ENCODE measurements around the gene OLFM1. TPM values are rescaled to one million over a fixed set of nuclear protein-coding genes. Genes with fewer than 3 reads are reported as not detected.
A peak's percentile ranks its signal among the peaks of the same experiment; 100 is the strongest.

Gene OLFM1
- total and polyA plus RNA-seq, 5 donors from 2014 or later: not detected

GRCh38 chr9:135167356-135167755, 79.9 kb downstream of the OLFM1 start:
- ATAC-seq (ENCODE audit: low read depth in 2 of 2) (no peak), DNase-seq (no peak)
- no peak overlapping the region for H3K27ac Mint-ChIP-seq
- Histone ChIP-seq H3K36me3 (ENCODE audit: control insufficient read depth, insufficient read depth, low read length) (no peaks in the 10 kb centered on the region), H3K27ac (ENCODE audit: insufficient read depth, low read length, poor library complexity, severe bottlenecking) (no peak overlapping the region), H3K27me3 (ENCODE audit: control insufficient read depth, insufficient read depth, low read length) (no peaks in the 10 kb centered on the region), H3K4me3 (ENCODE audit: low read depth, low read length) (no peak overlapping the region), H3K4me1 (ENCODE audit: control insufficient read depth, insufficient read depth, low read length, poor library complexity, severe bottlenecking) (no peaks in the 10 kb centered on the region), H3K9me3 (ENCODE audit: control insufficient read depth in 2 of 2, low read length in 2 of 2) (no peaks in the 10 kb centered on the region)
- H3K4me1 Mint-ChIP-seq: no peaks in the 10 kb centered on the region
- H3K9me3 Mint-ChIP-seq: peaks cover 0 to 2% (median 0%) of the 10 kb centered on the region in 7 donors
- H3K4me3 Mint-ChIP-seq: no peak overlapping the region
- no peaks in the 10 kb centered on the region for H3K36me3 Mint-ChIP-seq
- peaks cover 6% of the 10 kb centered on the region for H3K27me3 Mint-ChIP-seq

GRCh38 chr9:135167849-135168655, 80.6 kb downstream of the OLFM1 start:
- Histone ChIP-seq H3K9me3 (ENCODE audit: control insufficient read depth in 2 of 2, low read length in 2 of 2) (no peaks in the 10 kb centered on the region), H3K27ac (ENCODE audit: insufficient read depth, low read length, poor library complexity, severe bottlenecking) (no peak overlapping the region), H3K36me3 (ENCODE audit: control insufficient read depth, insufficient read depth, low read length) (no peaks in the 10 kb centered on the region), H3K4me3 (ENCODE audit: low read depth, low read length) (no peak overlapping the region), H3K27me3 (ENCODE audit: control insufficient read depth, insufficient read depth, low read length) (no peaks in the 10 kb centered on the region), H3K4me1 (ENCODE audit: control insufficient read depth, insufficient read depth, low read length, poor library complexity, severe bottlenecking) (no peaks in the 10 kb centered on the region)
- ATAC-seq (ENCODE audit: low read depth in 2 of 2) (no peak), DNase-seq (no peak)
- Mint-ChIP-seq H3K27ac (no peak overlapping the region), H3K9me3 (peaks cover 0 to 2% (median 0%) of the 10 kb centered on the region in 7 donors), H3K36me3 (no peaks in the 10 kb centered on the region), H3K27me3 (peaks cover 6% of the 10 kb centered on the region), H3K4me1 (no peaks in the 10 kb centered on the region), H3K4me3 (no peak overlapping the region)

- peaks cover 6% of the 10 kb centered on the region for H3K27me3 Mint-ChIP-seq
- H3K4me3 ChIP-seq (ENCODE audit: low read depth, low read length): no peak overlapping the region
- ATAC-seq (ENCODE audit: low read depth in 2 of 2): no peak
- H3K4me1 Mint-ChIP-seq: no peaks in the 10 kb centered on the region
- no peak overlapping the region for H3K27ac Mint-ChIP-seq
- H3K36me3 ChIP-seq (ENCODE audit: control insufficient read depth, insufficient read depth, low read length): no peaks in the 10 kb centered on the region
- no peaks in the 10 kb centered on the region for H3K27me3 ChIP-seq (ENCODE audit: control insufficient read depth, insufficient read depth, low read length)
- no peak for DNase-seq
- no peaks in the 10 kb centered on the region for H3K36me3 Mint-ChIP-seq
- H3K4me1 ChIP-seq (ENCODE audit: control insufficient read depth, insufficient read depth, low read length, poor library complexity, severe bottlenecking): no peaks in the 10 kb centered on the region
- peaks cover 0 to 2% (median 0%) of the 10 kb centered on the region in 7 donors for H3K9me3 Mint-ChIP-seq
- H3K27ac ChIP-seq (ENCODE audit: insufficient read depth, low read length, poor library complexity, severe bottlenecking): no peak overlapping the region
- H3K4me3 Mint-ChIP-seq: peak overlapping the region in 1 of 4 donors; percentile 80
- no peaks in the 10 kb centered on the region for H3K9me3 ChIP-seq (ENCODE audit: control insufficient read depth in 2 of 2, low read length in 2 of 2)
Measured at GRCh38 chr9:135169709-135170226, 82.3 kb downstream of the OLFM1 start.

- H3K27ac Mint-ChIP-seq: no peak overlapping the region
- no peaks in the 10 kb centered on the region for H3K4me1 ChIP-seq (ENCODE audit: control insufficient read depth, insufficient read depth, low read length, poor library complexity, severe bottlenecking)
- peaks cover 6% of the 10 kb centered on the region for H3K27me3 Mint-ChIP-seq
- H3K4me3 Mint-ChIP-seq: no peak overlapping the region
- ATAC-seq (ENCODE audit: low read depth in 2 of 2) (no peak), DNase-seq (no peak)
- no peak overlapping the region for H3K27ac ChIP-seq (ENCODE audit: insufficient read depth, low read length, poor library complexity, severe bottlenecking)
- peaks cover 0 to 2% (median 0%) of the 10 kb centered on the region in 7 donors for H3K9me3 Mint-ChIP-seq
- no peaks in the 10 kb centered on the region for H3K9me3 ChIP-seq (ENCODE audit: control insufficient read depth in 2 of 2, low read length in 2 of 2)
- no peaks in the 10 kb centered on the region for H3K36me3 ChIP-seq (ENCODE audit: control insufficient read depth, insufficient read depth, low read length)
- no peak overlapping the region for H3K4me3 ChIP-seq (ENCODE audit: low read depth, low read length)
- no peaks in the 10 kb centered on the region for H3K27me3 ChIP-seq (ENCODE audit: control insufficient read depth, insufficient read depth, low read length)
- no peaks in the 10 kb centered on the region for H3K4me1 Mint-ChIP-seq
- H3K36me3 Mint-ChIP-seq: no peaks in the 10 kb centered on the region
Measured at GRCh38 chr9:135170535-135170934, 83.1 kb downstream of the OLFM1 start.

Other genes with a start within 250 kb of the OLFM1 start
- not detected for gene FCN2, start 206.9 kb upstream of the OLFM1 start, total RNA-seq
- not detected for gene FCN2, start 206.9 kb upstream of the OLFM1 start, polyA plus RNA-seq
- gene FCN1, start 169.8 kb upstream of the OLFM1 start, total RNA-seq: not detected
- 1 to 10 TPM in 2 of 4 donors, under 1 TPM in 1, not detected in 1; 0.72 to 7.1 (median 2.1) TPM for gene FCN1, start 169.8 kb upstream of the OLFM1 start, polyA plus RNA-seq

Data from CD4-positive, CD25-positive, alpha-beta regulatory T cell (primary cell).